Measurements from ENCODE around the gene CACNG6.
"Not testable (repeated sequence)": the region's sequence is repeated elsewhere in the genome, so short reads cannot be mapped to it uniquely, and the experiment has no call there.

The CACNG6 gene

GRCh38 chr19:53991224-53992113 lies at the start of gene CACNG6:
Gene CACNG6 (plus strand): TSS chr19:53991637. CDS start chr19:53992878, 1,241 bp downstream.
- peak in 1 of 2 experiments; percentile 7 for DNase-seq

GRCh38 chr19:53942001-53942786 lies 49.2 kb upstream of the CACNG6 start:
- DNase-seq: peak; percentile 79 to 91

GRCh38 chr19:53944416-53944815 lies 47.0 kb upstream of the CACNG6 start:
- DNase-seq: no peak

- no peak for DNase-seq
Observed at GRCh38 chr19:53944933-53945332, 46.5 kb upstream of the CACNG6 start.

- no peak for DNase-seq
Observed at GRCh38 chr19:53945441-53945840, 46.0 kb upstream of the CACNG6 start.

- no peak for DNase-seq
Observed at GRCh38 chr19:53945998-53946397, 45.4 kb upstream of the CACNG6 start.

- DNase-seq: no peak
Observed at GRCh38 chr19:53947624-53948023, 43.8 kb upstream of the CACNG6 start.

- DNase-seq: not testable (repeated sequence)
Observed at GRCh38 chr19:53948611-53949010, 42.8 kb upstream of the CACNG6 start.

GRCh38 chr19:53951436-53951835 lies 40.0 kb upstream of the CACNG6 start:
- no peak for DNase-seq

GRCh38 chr19:53951947-53952346 lies 39.5 kb upstream of the CACNG6 start:
- no peak for DNase-seq

- DNase-seq: no peak
Observed at GRCh38 chr19:53953383-53953782, 38.1 kb upstream of the CACNG6 start.

GRCh38 chr19:53957448-53958167 lies 33.8 kb upstream of the CACNG6 start:
- DNase-seq: no peak

- DNase-seq: no peak
Observed at GRCh38 chr19:53958168-53958571, 33.3 kb upstream of the CACNG6 start.

- no peak for DNase-seq
Observed at GRCh38 chr19:53958823-53959757, 32.3 kb upstream of the CACNG6 start.

GRCh38 chr19:53960187-53960586 lies 31.2 kb upstream of the CACNG6 start:
- DNase-seq: no peak

- DNase-seq: no peak
Observed at GRCh38 chr19:53960886-53961285, 30.6 kb upstream of the CACNG6 start.

GRCh38 chr19:53961523-53962356 lies 29.7 kb upstream of the CACNG6 start:
- DNase-seq: no peak

GRCh38 chr19:53962887-53963431 lies 28.5 kb upstream of the CACNG6 start, which contains the start of gene CACNG8:
Gene CACNG8 (plus strand): TSS chr19:53962937.
- DNase-seq: no peak

- no peak for DNase-seq
Observed at GRCh38 chr19:53965091-53965490, 26.3 kb upstream of the CACNG6 start.

GRCh38 chr19:53966931-53967330 lies 24.5 kb upstream of the CACNG6 start:
- no peak for DNase-seq

GRCh38 chr19:53969366-53969765 lies 22.1 kb upstream of the CACNG6 start:
- DNase-seq: no peak
